SJSA1 (cell line): ENCODE results near the gene MOB2. TPM values are rescaled to one million over a fixed set of nuclear protein-coding genes. Genes with fewer than 3 reads are reported as not detected.
A peak's percentile ranks its signal among the peaks of the same experiment; 100 is the strongest.

Experiments used
- DNase-seq, 2 experiments: peaks; one replicate each; pipeline ENCODE4 v3.0.0-alpha.2; 2015 to 2020; ENCODE audit warnings: low spot score in 2 of 2, low read depth in 1 of 2
- H3K27ac ChIP-seq: fragments of 250-450 bp; sonication (Bioruptor Pico); 2 replicates; pipeline ENCODE4 v1.5.1; 2020; ENCODE audit warnings: mild to moderate bottlenecking, moderate library complexity
- H3K27me3 ChIP-seq: fragments of 250-450 bp; sonication (Bioruptor Pico); replicated peaks from 2 replicates; pipeline ENCODE4 v1.5.1; 2020; ENCODE audit warnings: mild to moderate bottlenecking, moderate library complexity
- H3K36me3 ChIP-seq: fragments of 250-450 bp; sonication (Bioruptor Pico); 2 replicates; pipeline ENCODE4 v1.5.1; 2020; ENCODE audit warnings: mild to moderate bottlenecking
- H3K4me1 ChIP-seq: fragments of 250-450 bp; sonication (Bioruptor Pico); replicated peaks from 2 replicates; pipeline ENCODE4 v1.6.1; 2021; ENCODE audit warnings: mild to moderate bottlenecking
- H3K4me3 ChIP-seq: fragments of 250-450 bp; sonication (Bioruptor Pico); 2 replicates; pipeline ENCODE4 v1.5.1; 2020; ENCODE audit warnings: mild to moderate bottlenecking
- H3K9me3 ChIP-seq: fragments of 250-450 bp; sonication (Bioruptor Pico); replicated peaks from 2 replicates; pipeline ENCODE4 v1.5.1; 2020; ENCODE audit warnings: mild to moderate bottlenecking
- total RNA-seq: library from RNA; depleted of rRNA; stranded (reverse); fragments of >200 nt; shearing (Covaris generic); gene quantifications from 2 replicates; pipeline ENCODE4 v1.2.3, GENCODE V29; 2014

MOB2 gene
- total RNA-seq, 1 experiment from 2014 or later, result 9.1 TPM

GRCh38 chr11:1523077-1523476, 36.5 kb upstream of the MOB2 start:
- DNase-seq, result no peak
- no peak overlapping the region for H3K4me3 ChIP-seq
- H3K4me1 ChIP-seq, result no peaks in the 10 kb centered on the region
- H3K27me3 ChIP-seq, result no peaks in the 10 kb centered on the region
- H3K36me3 ChIP-seq, result no peaks in the 10 kb centered on the region
- no peaks in the 10 kb centered on the region for H3K9me3 ChIP-seq
- H3K27ac ChIP-seq, result no peak overlapping the region

DNA sequence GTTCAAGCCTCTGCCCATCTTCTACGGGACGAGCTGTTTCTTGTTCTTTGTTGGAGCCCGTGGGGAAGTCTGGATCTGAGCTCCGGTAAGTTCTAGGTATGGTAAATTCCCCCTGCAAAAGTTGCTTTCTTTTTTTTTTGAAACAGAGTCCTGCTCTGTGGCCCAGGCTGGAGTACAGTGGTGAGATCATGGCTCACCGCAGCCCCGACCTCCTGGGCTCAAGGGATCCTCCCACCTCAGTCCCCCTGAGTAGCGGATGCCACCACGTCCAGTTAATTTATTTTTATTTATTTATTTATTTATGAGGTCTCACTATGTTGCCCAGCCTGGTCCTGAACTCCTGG, 35.5 kb upstream of the MOB2 start:
- Histone ChIP-seq H3K4me1 (no peaks in the 10 kb centered on the region), H3K27ac (no peak overlapping the region), H3K36me3 (no peaks in the 10 kb centered on the region), H3K9me3 (no peaks in the 10 kb centered on the region), H3K4me3 (no peak overlapping the region), H3K27me3 (no peaks in the 10 kb centered on the region)
- DNase-seq, result no peak

DNA sequence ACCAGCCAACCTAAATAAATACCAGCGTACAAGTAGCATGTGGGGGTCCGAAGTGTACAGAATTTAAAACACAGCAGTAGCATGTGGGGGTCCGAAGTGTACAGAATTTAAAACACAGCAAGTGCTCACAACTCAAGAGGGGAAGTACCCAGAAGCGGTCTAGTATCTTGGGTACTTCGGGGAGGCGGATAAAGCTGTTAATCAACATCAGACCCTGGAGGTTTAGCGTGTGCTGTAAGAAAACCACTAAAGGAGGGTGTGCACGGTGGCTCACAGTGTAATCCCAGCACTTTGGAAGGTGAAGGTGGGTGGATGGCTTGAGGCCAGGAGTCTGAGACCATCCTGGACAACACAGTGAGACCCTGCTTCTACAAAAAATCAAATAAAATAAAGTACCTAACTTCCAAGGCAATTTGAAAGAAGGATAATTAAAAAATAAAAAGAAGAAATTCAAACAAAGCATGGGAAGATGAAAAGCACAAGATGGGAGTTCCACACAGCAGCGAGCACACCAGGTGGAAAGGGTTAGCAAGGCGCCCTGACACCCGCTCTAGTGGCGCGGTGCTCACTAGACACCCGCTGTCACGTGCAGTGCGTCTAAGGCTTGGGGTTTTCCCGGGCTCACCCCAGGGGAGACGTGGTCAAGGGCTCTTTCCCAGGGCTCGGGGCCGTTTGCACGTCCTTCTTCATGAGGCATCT, 35.0 kb upstream of the MOB2 start:
- no peak overlapping the region for H3K4me3 ChIP-seq
- H3K27ac ChIP-seq, result no peak overlapping the region
- H3K36me3 ChIP-seq, result no peaks in the 10 kb centered on the region
- no peaks in the 10 kb centered on the region for H3K9me3 ChIP-seq
- H3K27me3 ChIP-seq, result no peaks in the 10 kb centered on the region
- no peaks in the 10 kb centered on the region for H3K4me1 ChIP-seq
- DNase-seq, result no peak

- no peaks in the 10 kb centered on the region for H3K27me3 ChIP-seq
- no peak overlapping the region for H3K4me3 ChIP-seq
- DNase-seq, result no peak
- no peaks in the 10 kb centered on the region for H3K9me3 ChIP-seq
- no peaks in the 10 kb centered on the region for H3K4me1 ChIP-seq
- H3K36me3 ChIP-seq, result no peaks in the 10 kb centered on the region
- H3K27ac ChIP-seq, result no peak overlapping the region
Measured at GRCh38 chr11:1520663-1521267, 34.2 kb upstream of the MOB2 start.

DNA sequence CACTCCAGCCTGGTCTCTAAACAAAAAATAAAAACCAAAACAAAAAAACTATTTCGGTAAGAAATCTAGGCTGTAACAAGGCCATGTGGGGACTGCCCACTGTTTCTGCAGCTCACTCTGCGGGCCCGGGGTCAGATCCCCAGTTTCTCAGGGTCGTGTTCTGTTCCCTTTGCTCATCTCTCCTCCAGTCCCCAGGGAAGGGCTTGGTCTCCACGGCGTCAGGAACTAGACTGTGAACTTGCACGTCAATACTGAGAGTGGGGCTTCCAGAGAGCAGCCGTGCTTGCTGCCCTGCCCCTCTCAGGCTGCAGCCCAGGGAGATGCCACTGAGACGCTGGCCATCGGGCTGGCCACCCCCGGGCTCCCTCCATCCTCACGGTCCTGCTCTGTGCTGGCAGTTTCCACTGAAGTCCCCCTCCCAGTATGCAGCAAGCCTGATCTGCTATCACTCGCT, 33.7 kb upstream of the MOB2 start:
- no peaks in the 10 kb centered on the region for H3K36me3 ChIP-seq
- H3K4me3 ChIP-seq, result no peak overlapping the region
- H3K4me1 ChIP-seq, result no peaks in the 10 kb centered on the region
- DNase-seq, result no peak
- no peak overlapping the region for H3K27ac ChIP-seq
- H3K27me3 ChIP-seq, result no peaks in the 10 kb centered on the region
- H3K9me3 ChIP-seq, result no peaks in the 10 kb centered on the region

DNA sequence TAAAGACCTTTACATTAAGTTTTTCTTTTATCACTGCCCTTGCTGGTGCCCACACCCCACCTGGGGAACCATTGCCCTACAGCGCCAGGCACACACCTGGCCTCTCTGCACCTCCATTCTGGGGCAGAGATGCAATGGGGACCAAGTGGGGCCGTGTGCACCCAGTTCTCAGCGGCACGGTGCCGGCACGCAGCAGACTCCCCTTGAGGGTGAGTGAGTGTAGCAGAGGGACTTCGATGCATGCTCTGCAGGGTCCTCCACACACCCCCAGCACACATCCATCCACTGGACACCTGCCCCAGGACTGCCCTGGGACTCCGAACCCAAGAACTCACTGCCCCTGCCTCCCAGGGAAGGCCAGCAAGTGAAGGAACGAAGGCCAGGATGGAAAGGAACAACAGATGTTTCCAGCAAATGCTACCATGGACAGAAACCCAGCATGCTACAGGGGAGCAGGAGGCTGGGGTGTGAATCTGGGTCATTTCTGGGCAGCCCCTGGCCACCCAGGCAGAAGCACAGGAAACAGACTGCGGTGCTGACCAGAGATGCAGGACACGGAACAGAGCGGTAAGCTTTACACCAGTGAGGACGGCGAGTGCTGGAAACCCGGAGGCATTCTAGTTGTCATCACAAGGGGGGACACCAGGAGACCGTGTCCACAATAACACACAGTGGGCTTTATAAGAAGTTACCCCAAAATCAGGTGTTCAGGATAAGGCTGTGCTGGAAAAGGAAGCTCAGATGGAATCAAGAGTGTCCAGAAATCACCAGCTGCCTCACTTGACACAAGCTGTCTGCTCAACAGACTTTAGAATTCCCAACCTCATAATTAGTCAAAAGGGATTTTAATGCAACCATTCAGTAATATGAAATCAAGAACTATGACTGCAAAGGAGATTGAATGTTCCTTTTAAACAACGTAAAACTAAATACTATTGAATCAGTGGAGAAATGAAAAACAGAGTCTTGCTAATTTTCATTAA, 32.7 kb upstream of the MOB2 start:
- Histone ChIP-seq H3K9me3 (no peaks in the 10 kb centered on the region), H3K4me1 (no peaks in the 10 kb centered on the region), H3K27ac (no peak overlapping the region), H3K36me3 (no peaks in the 10 kb centered on the region), H3K4me3 (no peak overlapping the region), H3K27me3 (no peaks in the 10 kb centered on the region)
- DNase-seq, result no peak

DNA sequence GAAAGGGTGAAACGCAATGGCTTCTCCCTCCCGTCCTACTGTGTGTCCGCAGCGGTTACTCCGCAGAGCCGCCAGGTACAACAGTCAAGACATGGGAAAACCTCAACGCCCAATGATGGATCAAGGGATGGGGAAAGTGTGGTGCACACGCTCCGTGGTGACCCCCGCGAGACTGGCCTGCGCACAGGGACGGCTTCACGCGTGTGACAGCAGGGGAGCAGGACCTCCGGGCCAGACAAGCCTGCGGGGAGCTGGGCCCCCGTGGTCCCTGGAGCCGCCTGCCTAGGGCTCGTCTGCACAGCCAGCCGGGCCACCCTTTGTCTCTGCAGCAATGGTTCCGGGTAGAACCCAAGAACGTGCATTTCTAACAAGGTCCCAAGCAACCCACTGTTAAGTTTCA, 31.7 kb upstream of the MOB2 start:
- Histone ChIP-seq H3K4me3 (no peak overlapping the region), H3K36me3 (no peaks in the 10 kb centered on the region), H3K4me1 (no peaks in the 10 kb centered on the region), H3K9me3 (no peaks in the 10 kb centered on the region), H3K27me3 (no peaks in the 10 kb centered on the region), H3K27ac (no peak overlapping the region)
- no peak for DNase-seq

GRCh38 chr11:1517117-1518005, 30.8 kb upstream of the MOB2 start:
- Histone ChIP-seq H3K36me3 (no peaks in the 10 kb centered on the region), H3K27ac (no peak overlapping the region), H3K4me1 (no peaks in the 10 kb centered on the region), H3K27me3 (no peaks in the 10 kb centered on the region), H3K4me3 (no peak overlapping the region), H3K9me3 (no peaks in the 10 kb centered on the region)
- no peak for DNase-seq

- Histone ChIP-seq H3K27me3 (no peaks in the 10 kb centered on the region), H3K36me3 (no peaks in the 10 kb centered on the region), H3K27ac (no peak overlapping the region), H3K4me1 (no peaks in the 10 kb centered on the region), H3K9me3 (no peaks in the 10 kb centered on the region), H3K4me3 (no peak overlapping the region)
- DNase-seq, result no peak
Measured at GRCh38 chr11:1516273-1517067, 29.9 kb upstream of the MOB2 start.

- H3K27me3 ChIP-seq, result no peaks in the 10 kb centered on the region
- no peaks in the 10 kb centered on the region for H3K4me1 ChIP-seq
- DNase-seq, result peak; percentile 34 to 62
- H3K36me3 ChIP-seq, result no peaks in the 10 kb centered on the region
- H3K4me3 ChIP-seq, result no peak overlapping the region
- no peak overlapping the region for H3K27ac ChIP-seq
- no peaks in the 10 kb centered on the region for H3K9me3 ChIP-seq
Measured at GRCh38 chr11:1515082-1516060, 28.8 kb upstream of the MOB2 start.

- Histone ChIP-seq H3K9me3 (no peaks in the 10 kb centered on the region), H3K36me3 (no peaks in the 10 kb centered on the region), H3K4me1 (no peaks in the 10 kb centered on the region), H3K4me3 (no peak overlapping the region), H3K27me3 (no peaks in the 10 kb centered on the region), H3K27ac (no peak overlapping the region)
- no peak for DNase-seq
Measured at GRCh38 chr11:1514336-1515061, 27.9 kb upstream of the MOB2 start.
